ENCODE data around the gene DOCK2. TPM values are rescaled to one million over a fixed set of nuclear protein-coding genes. Genes with fewer than 3 reads are reported as not detected.

The DOCK2 gene
- total and polyA plus RNA-seq, 2 of the 8 experiments (the other 6 are each of a cell fraction or from before 2014, with no cell fraction given): 3.9 to 5.7 TPM

GRCh38 chr5:169979871-169980270 is 342.8 kb downstream of the DOCK2 start:
- ChIA-PET CTCF (ENCODE audit: partially characterized antibody) (interaction anchor here (0.7 to 3.2 kb wide), 80 partner anchors 8 to 385 kb away, joined by 3 to 40 read pairs (median 5); no protein-coding TSS in a partner anchor), POLR2A (ENCODE audit: partially characterized antibody) (no interaction called here)
- no peak for DNase-seq (ENCODE audit: low read depth in 1 of 2, low spot score in 2 of 2)
- peaks cover 1 to 14% (median 12%) of the 10 kb centered on the region in 4 experiments for H3K27me3 ChIP-seq (replicated peaks in 1 of 4; ENCODE audit: control insufficient read depth in 3 of 4, extremely low read depth in 1 of 4, insufficient read depth in 3 of 4, low read length in 3 of 4)
- no peaks in the 10 kb centered on the region for H3K79me2 ChIP-seq (ENCODE audit: control insufficient read depth in 1 of 2, insufficient read depth in 2 of 2, low read length in 2 of 2)
- no peak overlapping the region for H3K9ac ChIP-seq (replicated peaks in 1 of 4; ENCODE audit: extremely low read depth in 1 of 4, low read depth in 3 of 4, low read length in 3 of 4)
- H3K4me2 ChIP-seq (ENCODE audit: insufficient read depth in 1 of 2, low read depth in 2 of 2, low read length in 2 of 2): peak overlapping the region; percentile 76 to 91
- WGBS, 2 experiments (ENCODE audit: extremely low coverage in 1 of 2, insufficient coverage in 1 of 2, insufficient read length in 1 of 2, insufficient replicate concordance in 2 of 2, low coverage in 1 of 2, low lambda C conversion rate in 2 of 2, missing lambda C conversion rate in 1 of 2): 11% methylated on average over 3 of the region's 3 CpGs; no CpG with 5 or more reads in 1 of the 2 experiments
- peaks cover 2% of the 10 kb centered on the region; the same call in 1 of the 2 replicates for H3K23me2 ChIP-seq (ENCODE audit: low read depth, low read length)
- H4K5ac ChIP-seq (ENCODE audit: insufficient read length, low read depth, low read length): no peak overlapping the region
- H3K14ac ChIP-seq (ENCODE audit: insufficient read length): no peak overlapping the region
- no peaks in the 10 kb centered on the region for H4K20me1 ChIP-seq (replicated peaks in 1 of 2; ENCODE audit: control insufficient read depth in 1 of 2, insufficient read depth in 2 of 2, low read length in 2 of 2)
- H3K56ac ChIP-seq (replicated peaks; ENCODE audit: insufficient read length, low read depth, low read length): no peak overlapping the region
- H3K79me1 ChIP-seq (ENCODE audit: low read depth, low read length): no peaks in the 10 kb centered on the region
- H2BK15ac ChIP-seq (ENCODE audit: low read length): no peak overlapping the region
- no peak overlapping the region for H3K4ac ChIP-seq (replicated peaks; ENCODE audit: insufficient read length, low read depth, low read length)
- H2AK5ac ChIP-seq (ENCODE audit: low read depth, low read length): no peak overlapping the region
- H2AFZ ChIP-seq (ENCODE audit: low read length): no peak overlapping the region
- no peak overlapping the region for H3K27ac ChIP-seq (ENCODE audit: low read depth, low read length)
- no peaks in the 10 kb centered on the region for H3K9me3 ChIP-seq (ENCODE audit: insufficient read depth in 2 of 2, low read depth in 1 of 2, low read length in 1 of 2)
- no peak overlapping the region for H2BK20ac ChIP-seq (ENCODE audit: low read length)
- no peak overlapping the region for H4K8ac ChIP-seq (ENCODE audit: extremely low read depth, insufficient read depth, low read length)
- no peak overlapping the region for H3K23ac ChIP-seq (ENCODE audit: insufficient read length)
- no peak overlapping the region for H2BK120ac ChIP-seq (replicated peaks; ENCODE audit: low read depth, low read length)
- peak overlapping the region; percentile 45; the same call in 1 of the 2 replicates for H2BK12ac ChIP-seq (ENCODE audit: low read depth, low read length)
- H3K36me3 ChIP-seq (ENCODE audit: control insufficient read depth in 2 of 4, insufficient read depth in 4 of 4, low read length in 3 of 4): no peaks in the 10 kb centered on the region
- H2BK5ac ChIP-seq (ENCODE audit: low read depth, low read length): no peak overlapping the region
- no peak for FAIRE-seq
- H3K18ac ChIP-seq (ENCODE audit: extremely low read depth, low read length): no peak overlapping the region
- TF ChIP-seq TEAD4 (IDR thresholded peaks at IDR 0.05; ENCODE audit: low read depth, low read length): 0 out of 2 replicates have a peak, but pooled peaks have one; percentile 45
- TF ChIP-seq CBX5 (IDR thresholded peaks at IDR 0.05; ENCODE audit: low read depth, low read length): no peak
- TF ChIP-seq SP1 (IDR thresholded peaks at IDR 0.05; ENCODE audit: low read depth, low read length): no peak
- peak overlapping the region; percentile 11 to 55 (median 32); a peak in 6 of 8 replicates for H3K4me3 ChIP-seq (ENCODE audit: extremely low read depth in 1 of 4, insufficient read depth in 2 of 4, low read depth in 3 of 4, low read length in 4 of 4)
- peaks cover 10 to 30% (median 21%) of the 10 kb centered on the region in 4 experiments for H3K4me1 ChIP-seq (replicated peaks in 1 of 4; ENCODE audit: control insufficient read depth in 3 of 4, insufficient read depth in 4 of 4, low read length in 3 of 4)
- H4K91ac ChIP-seq (replicated peaks; ENCODE audit: insufficient read length, low read length): no peak overlapping the region
